Right ventricle myocardium inferior (tissue), 1 donor: ENCODE measurements around the gene C12orf56. TPM values are rescaled to one million over a fixed set of nuclear protein-coding genes. Genes with fewer than 3 reads are reported as not detected.

Source experiments
- total RNA-seq: library from RNA; stranded (reverse); fragmentation: NEBNext Ultra II Directional; extraction: Animal tissue kit (Norgen Biotek cat#: 25700); gene quantifications from one replicate; pipeline ENCODE4 v1.2.1, GENCODE V29; 2021
- donor health status: DM: no; HTN: yes; CAD: no; lungs with severe emphysema.

Gene C12orf56
- total RNA-seq, 1 donor from 2014 or later, result not detected

Other genes with a start within 250 kb of the C12orf56 start
- gene KICS2, start 168.5 kb downstream of the C12orf56 start, total RNA-seq, result 3.8 TPM
- gene XPOT, start 13.6 kb upstream of the C12orf56 start, total RNA-seq, result 25.4 TPM
- 11.9 TPM for gene TBK1, start 61.4 kb upstream of the C12orf56 start, total RNA-seq
- gene RASSF3, start 219.7 kb upstream of the C12orf56 start, total RNA-seq, result 123 TPM